A673 (cell line): Measurements from ENCODE around the gene GALNT14.

ENCODE experiments used
- CTCF ChIP-seq: fragments of 300-800, 200-600 bp; sonication (generic); conservative IDR thresholded peaks from 2 replicates; pipeline ENCODE4 v1.5.1; 2017; ENCODE audit warnings: low read depth, mild to moderate bottlenecking, antibody characterized with exemption, low read length, moderate library complexity, mixed read lengths
- EZH2 ChIP-seq: fragments of 200-600 bp; sonication (generic); IDR thresholded peaks from 2 replicates; pipeline ENCODE4 v1.6.1; 2017; ENCODE audit warnings: borderline replicate concordance, low read depth, mild to moderate bottlenecking, mixed read lengths, antibody characterized with exemption, low read length; ENCODE audit not compliant: poor library complexity, severe bottlenecking

- TF ChIP-seq CTCF = no peak
- TF ChIP-seq EZH2 = no peak
Measured at GRCh38 chr2:30932870-30933269, 205.4 kb downstream of the GALNT14 start.
